Hepatocyte (in vitro differentiated cells): ENCODE data around the gene ANKRD13D.

ENCODE experiments used
- EZH2 ChIP-seq: fragments of 200-600 bp; sonication (generic); IDR thresholded peaks from 2 replicates; pipeline ENCODE4 v1.6.1; 2016; ENCODE audit warnings: antibody characterized with exemption, mild to moderate bottlenecking, borderline replicate concordance
- TF ChIP-seq, protein P1 (sequence below): fragments of 200-600 bp; sonication (generic); IDR thresholded peaks from 2 replicates; pipeline ENCODE4 v1.5.1; 2016; ENCODE audit warnings: antibody characterized with exemption, mild to moderate bottlenecking; ENCODE audit not compliant: poor library complexity

DNA sequence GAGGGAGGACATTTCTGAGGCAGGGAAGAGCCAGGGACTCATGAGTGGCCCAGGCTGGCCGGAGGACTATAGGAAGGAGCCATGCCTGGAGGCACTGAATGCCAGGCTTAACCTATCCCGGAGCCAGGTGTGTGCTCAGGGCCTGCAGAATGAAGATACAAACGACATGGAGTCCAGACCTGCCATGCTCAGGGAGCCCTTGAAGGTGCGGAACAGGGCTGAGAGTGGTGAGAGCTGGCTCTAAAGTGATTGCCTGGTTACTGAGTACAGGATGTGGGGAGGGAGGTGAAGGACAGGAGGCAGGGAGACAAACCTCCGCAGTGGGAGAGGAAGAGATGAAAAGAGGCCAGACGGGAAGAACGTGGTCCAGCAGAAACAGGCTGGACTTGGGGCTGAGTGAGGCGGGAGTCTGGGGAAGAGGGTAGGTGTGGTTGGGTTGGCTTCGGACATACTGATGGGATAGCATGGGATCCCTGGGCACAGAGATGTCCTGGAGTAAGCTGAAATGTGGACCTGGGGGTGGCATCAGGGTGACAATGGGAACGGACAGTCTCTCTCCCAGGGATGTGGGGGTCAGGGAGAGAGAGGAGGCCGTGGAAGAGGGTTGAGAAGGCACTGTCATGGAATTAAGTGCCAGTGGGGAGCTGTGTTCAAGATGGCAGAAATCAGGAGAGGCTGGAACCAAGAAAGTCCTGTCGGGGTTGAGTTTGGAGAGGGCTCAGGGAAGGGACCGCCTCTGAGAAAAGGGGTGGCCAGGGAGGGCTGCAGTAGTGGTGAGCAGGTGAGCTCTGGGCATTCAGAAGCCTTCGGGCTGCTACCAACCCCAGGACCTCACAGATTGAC is 1.5 kb upstream of the ANKRD13D start:
- TF ChIP-seq EZH2: no peak
- TF ChIP-seq, protein P1, sequence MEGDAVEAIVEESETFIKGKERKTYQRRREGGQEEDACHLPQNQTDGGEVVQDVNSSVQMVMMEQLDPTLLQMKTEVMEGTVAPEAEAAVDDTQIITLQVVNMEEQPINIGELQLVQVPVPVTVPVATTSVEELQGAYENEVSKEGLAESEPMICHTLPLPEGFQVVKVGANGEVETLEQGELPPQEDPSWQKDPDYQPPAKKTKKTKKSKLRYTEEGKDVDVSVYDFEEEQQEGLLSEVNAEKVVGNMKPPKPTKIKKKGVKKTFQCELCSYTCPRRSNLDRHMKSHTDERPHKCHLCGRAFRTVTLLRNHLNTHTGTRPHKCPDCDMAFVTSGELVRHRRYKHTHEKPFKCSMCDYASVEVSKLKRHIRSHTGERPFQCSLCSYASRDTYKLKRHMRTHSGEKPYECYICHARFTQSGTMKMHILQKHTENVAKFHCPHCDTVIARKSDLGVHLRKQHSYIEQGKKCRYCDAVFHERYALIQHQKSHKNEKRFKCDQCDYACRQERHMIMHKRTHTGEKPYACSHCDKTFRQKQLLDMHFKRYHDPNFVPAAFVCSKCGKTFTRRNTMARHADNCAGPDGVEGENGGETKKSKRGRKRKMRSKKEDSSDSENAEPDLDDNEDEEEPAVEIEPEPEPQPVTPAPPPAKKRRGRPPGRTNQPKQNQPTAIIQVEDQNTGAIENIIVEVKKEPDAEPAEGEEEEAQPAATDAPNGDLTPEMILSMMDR: no peak
